Activated T-helper 1 cell treated with anti-CD3 and anti-CD28 coated beads, Interleukin-2, amount 50 U/mL, for 16 hours (primary cell): Measurements from ENCODE around the gene USP12.

ENCODE experiments used
- DNase-seq, 2 donors: peaks; one replicate each; pipeline ENCODE4 v3.0.0-alpha.2; 2020; ENCODE audit warnings: low read depth in 1 of 2, low spot score in 1 of 2

Gene USP12

GRCh38 chr13:27038323-27038722, 133.3 kb downstream of the USP12 start:
- no peak for DNase-seq

GRCh38 chr13:27037571-27037970, 134.0 kb downstream of the USP12 start:
- no peak for DNase-seq

- no peak for DNase-seq
These were observed 134.4 kb downstream of the USP12 start for GRCh38 chr13:27037171-27037570.

- DNase-seq = no peak
These were observed 135.2 kb downstream of the USP12 start for GRCh38 chr13:27036236-27036981.

GRCh38 chr13:27035892-27036235, 135.7 kb downstream of the USP12 start:
- DNase-seq = no peak

GRCh38 chr13:27034678-27035111, 136.9 kb downstream of the USP12 start:
- no peak for DNase-seq

GRCh38 chr13:27028683-27029480, 142.7 kb downstream of the USP12 start:
- no peak for DNase-seq

- DNase-seq = no peak
These were observed 144.4 kb downstream of the USP12 start for GRCh38 chr13:27027086-27027667.

- no peak for DNase-seq
These were observed 145.2 kb downstream of the USP12 start for GRCh38 chr13:27026396-27026795.

GRCh38 chr13:27024776-27025492, 146.7 kb downstream of the USP12 start:
- no peak for DNase-seq

GRCh38 chr13:27024074-27024461, 147.5 kb downstream of the USP12 start:
- DNase-seq = no peak

GRCh38 chr13:27023385-27024073, 148.1 kb downstream of the USP12 start:
- DNase-seq = no peak

GRCh38 chr13:27022571-27023311, 148.9 kb downstream of the USP12 start:
- DNase-seq = no peak

- no peak for DNase-seq
These were observed 151.2 kb downstream of the USP12 start for GRCh38 chr13:27020415-27020814.

- DNase-seq = no peak
These were observed 152.7 kb downstream of the USP12 start for GRCh38 chr13:27018882-27019281.

GRCh38 chr13:27018344-27018861, 153.2 kb downstream of the USP12 start:
- no peak for DNase-seq

- no peak for DNase-seq
These were observed 154.7 kb downstream of the USP12 start for GRCh38 chr13:27016875-27017274.
